HPDE6-E6E7 (cell line): ENCODE measurements around the gene SLC43A1.
A peak's percentile ranks its signal among the peaks of the same experiment; 100 is the strongest.
"Not testable (repeated sequence)": the region's sequence is repeated elsewhere in the genome, so short reads cannot be mapped to it uniquely, and the experiment has no call there.

Experiments
- DNase-seq: peaks from one replicate; pipeline ENCODE4 v3.0.0; 2011; ENCODE audit warnings: missing footprints; ENCODE audit errors: extremely low spot score

The SLC43A1 gene

DNA sequence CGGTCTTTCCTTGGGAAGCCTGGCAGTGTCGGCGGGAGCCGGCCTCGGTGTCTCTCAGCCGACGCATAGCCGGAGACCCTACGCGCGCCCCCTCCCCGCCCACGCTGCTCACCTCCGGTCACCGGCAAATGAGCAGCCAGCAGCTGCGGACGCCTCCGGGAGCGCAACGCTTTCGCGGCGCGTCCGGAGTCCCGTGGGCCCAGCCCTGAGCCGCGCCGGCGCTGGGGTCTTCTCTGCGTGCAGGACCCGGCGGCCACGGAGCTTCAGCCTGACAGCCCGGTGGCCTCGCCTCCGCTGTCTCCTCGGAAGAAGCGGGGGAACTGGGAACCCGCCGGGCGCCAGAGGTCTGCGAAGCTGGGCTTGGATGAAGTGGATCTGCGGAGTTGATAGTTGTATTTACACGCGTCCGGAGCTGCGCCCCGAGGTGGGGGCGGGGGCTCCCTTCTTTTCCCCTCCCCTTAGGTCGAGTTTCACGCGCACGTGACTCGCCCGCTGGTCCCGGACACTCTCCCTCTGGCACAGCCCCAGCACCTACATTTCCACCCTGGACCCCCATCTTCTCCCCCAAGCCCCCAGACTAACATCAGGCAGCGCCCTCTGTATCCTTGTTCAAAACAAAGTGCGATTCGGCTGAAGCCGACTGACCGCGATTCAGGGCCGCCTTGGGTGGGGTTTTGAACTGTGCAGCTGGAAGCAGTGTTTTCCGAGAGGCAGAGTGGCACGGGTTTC lies at the start of gene SLC43A1:
Gene SLC43A1, minus strand, starts transcription at position 371 of the 729 bp plus-strand sequence. CDS start 1,591 bp downstream, outside the sequence.
- DNase-seq, result no peak

DNA sequence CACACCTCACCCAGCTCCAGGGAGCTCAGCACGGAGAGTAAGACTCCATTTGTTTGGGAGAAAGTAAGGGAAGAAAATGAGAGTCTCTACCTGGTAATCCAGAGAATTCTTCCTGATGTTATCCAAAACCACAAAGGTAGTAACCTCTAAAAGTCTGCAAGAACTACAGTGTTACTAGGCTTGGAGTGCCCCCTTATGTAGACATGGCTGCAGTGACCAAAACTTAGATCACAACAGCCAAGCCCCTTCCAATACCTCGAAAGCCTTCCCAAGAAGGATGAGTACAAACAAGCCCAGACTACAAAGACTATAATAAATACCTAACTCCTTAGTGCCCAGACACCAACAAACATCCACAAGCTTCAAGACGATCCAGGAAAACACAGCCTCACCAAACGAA lies 47.1 kb upstream of the SLC43A1 start:
- no peak for DNase-seq

DNA sequence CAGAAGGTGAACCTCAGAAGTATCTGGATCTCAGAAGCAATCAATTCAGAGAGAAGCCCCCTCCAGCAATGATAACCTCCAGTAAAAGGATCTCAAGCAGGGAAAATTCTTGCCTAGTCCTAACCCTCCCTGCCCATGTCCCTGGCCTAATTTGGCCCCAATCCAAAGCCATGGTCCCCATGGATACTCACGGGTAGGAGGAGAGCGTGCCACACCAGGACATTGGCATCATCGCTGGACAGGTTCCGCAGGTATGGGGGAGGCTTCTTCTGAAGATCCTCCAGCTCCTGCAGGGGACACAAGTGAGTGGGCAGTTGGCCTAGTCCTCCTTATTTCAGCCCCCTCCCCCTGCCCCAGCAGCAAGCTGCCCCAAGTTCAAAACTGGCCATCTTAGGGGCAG lies 44.6 kb upstream of the SLC43A1 start:
- no peak for DNase-seq

DNA sequence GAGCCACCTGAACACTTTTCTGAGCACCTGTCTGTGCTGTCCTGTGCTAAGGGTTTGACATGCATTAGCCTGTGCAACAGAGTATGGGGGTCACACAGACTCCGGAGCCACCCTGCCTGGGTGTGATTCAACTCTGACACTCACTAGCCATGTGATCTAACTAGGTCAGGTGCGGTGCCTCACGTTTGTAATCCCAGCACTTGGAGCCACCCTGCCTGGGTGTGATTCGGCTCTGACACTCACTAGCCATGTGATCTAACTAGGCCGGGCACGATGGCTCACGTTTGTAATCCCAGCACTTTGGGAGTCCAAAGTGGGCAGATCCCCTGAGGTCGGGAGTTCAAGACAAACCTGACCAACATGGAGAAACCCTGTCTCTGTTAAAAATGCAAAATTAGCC lies 40.5 kb upstream of the SLC43A1 start:
- DNase-seq, result no peak

DNA sequence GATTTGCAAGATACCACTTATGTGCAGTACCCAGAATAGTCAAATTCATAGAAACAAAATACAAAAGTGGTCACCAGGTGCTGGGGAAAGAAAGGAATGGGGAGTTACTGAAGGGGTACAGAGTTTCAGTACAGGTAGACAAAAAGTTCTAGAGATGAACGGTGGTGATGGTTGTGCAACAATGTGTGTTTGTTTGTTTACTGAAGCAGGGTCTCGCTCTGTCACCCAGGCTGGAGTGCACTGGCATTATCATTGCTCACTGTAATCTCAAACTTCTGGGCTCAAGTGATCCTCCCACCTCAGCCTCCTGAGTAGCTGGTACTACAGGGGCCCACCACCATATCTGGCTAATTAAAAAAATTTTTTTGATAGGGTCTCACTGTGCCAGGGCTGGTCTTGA lies 39.9 kb upstream of the SLC43A1 start:
- DNase-seq, result no peak

DNA sequence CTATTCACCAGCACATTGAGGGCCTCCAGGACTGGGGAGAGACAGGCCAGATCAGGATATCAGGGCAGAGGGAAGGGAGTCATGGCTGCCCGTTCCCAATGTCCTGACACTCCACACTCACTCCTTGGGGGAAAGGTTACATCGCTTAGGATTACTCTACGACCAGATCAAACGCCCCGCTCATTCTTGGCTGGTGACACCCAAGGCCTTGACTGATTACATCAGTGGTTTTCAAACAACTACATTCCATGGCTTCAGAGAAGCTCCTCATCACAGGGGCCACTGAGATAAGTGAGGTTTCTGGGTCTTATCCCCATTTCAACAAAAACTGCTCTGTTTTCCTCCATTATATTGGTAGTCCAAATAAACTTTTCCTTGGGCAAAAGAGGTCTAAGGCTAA lies 37.0 kb upstream of the SLC43A1 start:
- DNase-seq, result no peak

DNA sequence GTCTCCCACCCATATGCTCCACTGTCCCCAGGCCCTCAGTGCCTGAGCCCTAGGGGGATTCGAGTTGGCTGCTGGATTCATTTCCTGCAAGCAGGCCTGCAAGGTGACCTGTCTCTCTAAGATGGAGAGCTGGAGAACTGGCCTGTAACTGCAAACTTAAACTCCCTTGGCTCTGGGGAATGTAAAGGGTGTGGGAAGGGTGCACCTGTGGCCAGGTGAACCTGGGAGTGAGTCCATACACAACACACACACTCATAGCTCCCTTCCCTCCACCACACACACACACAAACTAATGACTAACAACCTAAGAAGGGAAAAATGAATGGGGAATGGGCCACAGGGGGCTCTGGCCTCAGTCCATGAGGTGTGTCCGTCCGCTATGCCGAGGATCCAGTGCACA lies 36.4 kb upstream of the SLC43A1 start:
- DNase-seq, result no peak

DNA sequence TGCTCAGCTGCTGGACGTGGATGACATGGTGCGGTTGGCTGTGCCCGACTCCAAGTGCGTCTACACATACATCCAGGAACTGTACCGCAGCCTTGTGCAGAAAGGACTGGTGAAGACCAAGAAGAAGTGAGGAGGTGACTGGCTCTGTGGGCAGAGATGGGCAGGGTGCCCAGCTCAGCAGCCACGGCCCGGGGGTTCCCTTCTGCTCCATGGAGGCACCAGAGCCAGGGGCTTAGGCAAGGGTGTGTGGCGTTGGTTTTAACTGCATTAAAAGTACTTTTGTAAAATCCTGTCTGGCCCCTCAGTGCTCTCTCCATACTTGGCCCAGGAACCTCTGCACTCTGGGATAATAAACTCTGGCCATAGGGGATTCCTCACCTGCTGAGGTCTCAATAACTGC lies 34.5 kb upstream of the SLC43A1 start:
- no peak for DNase-seq

DNA sequence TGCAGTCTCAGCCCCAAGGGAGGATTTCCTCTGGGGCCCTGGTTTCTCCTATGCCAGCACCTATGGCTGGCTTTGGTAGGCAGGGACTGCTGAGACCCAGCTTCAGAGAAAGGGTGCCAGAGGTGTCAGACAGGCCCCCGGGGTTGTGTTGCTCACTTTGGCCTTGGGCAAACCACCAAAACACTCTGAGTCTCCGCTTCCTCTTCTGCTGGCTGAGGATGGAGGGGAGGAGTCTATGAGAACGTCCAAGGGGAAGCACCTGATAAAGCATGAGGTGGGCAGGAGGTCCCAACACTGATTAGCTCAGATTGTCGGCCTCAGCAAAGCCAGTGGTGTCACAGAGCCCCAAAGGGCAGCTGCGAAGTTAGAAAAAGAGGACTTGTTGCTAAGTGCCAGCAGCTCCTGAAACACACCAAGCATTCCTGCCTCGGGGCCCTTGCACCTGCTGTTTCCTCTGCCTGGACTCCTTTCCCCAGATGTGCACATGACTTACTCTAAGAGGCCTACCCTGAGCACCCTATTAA lies 32.4 kb upstream of the SLC43A1 start:
- DNase-seq, result no peak

DNA sequence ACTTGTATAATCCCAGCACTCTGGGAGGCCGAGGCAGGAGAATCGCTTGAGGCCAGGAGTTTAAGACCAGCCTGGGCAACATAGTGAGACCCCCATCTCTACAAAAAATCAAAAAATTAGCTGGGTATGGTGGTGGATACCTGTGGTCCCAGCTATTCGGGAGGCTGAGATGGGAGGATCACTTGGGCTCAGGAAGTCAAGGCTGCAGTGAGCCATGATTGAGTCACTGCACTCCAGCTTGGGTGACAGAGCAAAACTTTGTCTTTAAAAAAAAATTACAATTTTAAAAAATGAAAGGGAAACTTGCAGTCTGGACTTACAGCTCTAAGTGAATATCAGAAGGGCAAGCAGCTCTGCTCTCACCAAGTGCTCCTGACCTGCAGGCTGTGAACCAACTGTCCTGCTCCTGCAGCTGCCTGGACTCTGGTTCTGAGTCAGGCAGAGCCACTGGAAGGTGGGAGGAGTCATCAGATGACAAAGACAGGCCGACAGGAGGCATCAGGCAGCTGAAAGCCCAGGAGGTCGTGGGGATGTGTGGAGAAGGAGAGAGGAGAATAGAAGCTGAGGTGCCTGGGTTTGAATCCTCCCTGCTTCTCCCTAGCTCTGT lies 31.5 kb upstream of the SLC43A1 start:
- DNase-seq, result peak; percentile 53

DNA sequence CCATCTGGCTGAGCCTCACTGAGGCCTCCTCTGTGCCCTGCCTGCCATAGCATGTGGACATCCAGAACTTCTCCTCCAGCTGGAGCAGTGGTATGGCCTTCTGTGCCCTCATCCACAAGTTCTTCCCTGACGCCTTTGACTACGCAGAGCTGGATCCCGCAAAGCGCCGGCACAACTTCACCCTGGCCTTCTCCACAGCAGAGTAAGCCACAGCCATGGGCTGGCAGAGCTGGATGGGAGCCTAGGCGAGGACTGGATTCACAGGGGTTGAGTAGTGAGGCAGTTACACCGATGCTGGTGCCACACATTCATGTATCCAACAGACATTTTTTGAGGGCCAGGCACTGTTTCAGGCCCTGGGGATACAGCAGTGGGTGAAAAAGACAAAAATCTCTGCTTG lies 30.9 kb upstream of the SLC43A1 start:
- no peak for DNase-seq

DNA sequence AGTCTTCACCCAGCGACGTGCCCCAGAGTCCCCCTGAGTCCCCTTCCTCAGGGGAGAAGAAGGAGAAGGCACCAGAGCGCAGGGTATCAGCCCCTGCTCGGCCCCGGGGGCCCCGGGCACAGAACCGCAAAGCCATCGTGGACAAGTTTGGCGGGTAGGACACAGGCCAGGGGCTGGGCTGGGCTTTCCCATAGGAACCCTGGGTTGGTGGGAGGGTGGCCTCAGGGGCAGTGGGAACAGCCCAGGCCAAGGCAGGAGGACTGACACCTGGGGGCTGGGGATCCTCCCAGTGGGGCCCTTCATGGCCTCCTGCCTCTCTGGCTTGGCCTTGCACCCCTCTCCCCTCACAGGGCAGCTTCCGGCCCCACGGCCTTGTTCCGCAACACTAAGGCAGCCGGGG lies 30.4 kb upstream of the SLC43A1 start:
- no peak for DNase-seq

DNA sequence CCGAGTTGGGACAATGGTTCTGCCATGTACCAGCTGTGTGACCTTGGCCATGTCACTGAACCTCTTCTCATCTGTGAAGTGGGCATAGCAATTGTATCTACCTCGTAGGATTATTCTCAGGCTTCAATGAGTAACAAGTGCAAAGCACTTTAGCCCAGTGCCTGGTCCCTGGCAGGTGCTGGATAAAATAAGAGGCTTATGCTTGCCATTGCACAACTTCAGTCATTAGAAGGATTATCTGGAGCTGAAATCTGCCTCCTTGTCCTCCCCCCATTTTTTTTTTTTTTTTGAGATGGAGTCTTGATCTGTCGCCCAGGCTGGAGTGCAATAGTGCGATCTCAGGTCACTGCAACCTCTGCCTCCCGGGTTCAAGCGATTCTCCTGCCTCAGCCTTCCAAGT lies 29.1 kb upstream of the SLC43A1 start:
- DNase-seq, result no peak

DNA sequence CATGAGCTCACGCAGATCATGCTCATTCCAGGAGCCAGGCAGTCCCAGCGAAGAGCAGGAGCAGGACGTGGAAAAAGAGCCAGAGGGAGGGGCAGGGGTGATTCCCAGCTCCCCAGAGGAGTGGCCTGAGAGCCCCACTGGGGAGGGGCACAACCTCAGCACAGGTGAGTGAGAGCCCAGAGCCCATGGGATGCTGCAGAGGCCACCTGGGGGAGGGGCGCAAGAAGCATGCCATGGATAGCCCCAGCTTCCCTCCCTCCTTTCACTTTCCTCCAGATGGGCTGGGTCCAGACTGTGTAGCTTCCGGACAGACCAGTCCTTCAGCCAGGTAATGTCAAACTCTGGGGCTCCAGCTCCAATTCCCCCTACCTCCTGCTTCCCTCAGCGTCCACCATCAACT lies 28.1 kb upstream of the SLC43A1 start:
- DNase-seq, result no peak

DNA sequence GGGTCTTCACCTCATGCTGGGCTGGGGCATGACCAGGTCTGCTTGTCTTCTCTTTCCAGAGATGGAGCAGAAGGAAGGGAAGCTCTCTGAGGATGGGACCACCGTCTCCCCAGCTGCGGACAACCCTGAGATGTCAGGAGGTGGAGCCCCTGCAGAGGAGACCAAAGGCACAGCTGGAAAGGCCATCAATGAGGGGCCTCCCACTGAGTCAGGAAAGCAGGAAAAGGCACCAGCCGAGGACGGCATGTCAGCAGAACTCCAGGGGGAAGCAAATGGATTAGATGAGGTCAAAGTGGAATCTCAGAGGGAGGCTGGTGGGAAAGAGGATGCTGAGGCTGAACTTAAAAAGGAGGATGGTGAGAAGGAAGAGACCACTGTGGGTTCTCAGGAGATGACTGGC lies 27.1 kb upstream of the SLC43A1 start:
- no peak for DNase-seq

DNA sequence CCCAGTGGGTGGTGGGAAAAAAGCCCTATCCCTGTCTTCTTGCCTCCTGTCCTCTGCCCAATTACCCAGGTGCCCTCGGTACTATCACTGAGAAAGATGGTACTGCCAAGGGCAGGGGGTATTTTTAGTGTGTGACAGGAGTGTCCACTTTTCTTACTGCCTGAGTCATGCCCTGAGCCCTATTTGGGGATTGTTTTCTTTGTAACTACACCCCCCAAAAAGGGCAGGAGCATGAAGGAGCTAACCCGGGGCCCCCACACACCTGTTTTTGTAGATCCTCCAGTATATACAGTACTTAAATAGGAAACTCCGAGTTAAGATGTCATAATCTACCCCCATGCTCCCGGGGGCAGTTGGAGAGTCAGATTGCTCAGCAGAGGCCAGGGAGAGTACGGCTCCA lies 25.7 kb upstream of the SLC43A1 start:
- no peak for DNase-seq

DNA sequence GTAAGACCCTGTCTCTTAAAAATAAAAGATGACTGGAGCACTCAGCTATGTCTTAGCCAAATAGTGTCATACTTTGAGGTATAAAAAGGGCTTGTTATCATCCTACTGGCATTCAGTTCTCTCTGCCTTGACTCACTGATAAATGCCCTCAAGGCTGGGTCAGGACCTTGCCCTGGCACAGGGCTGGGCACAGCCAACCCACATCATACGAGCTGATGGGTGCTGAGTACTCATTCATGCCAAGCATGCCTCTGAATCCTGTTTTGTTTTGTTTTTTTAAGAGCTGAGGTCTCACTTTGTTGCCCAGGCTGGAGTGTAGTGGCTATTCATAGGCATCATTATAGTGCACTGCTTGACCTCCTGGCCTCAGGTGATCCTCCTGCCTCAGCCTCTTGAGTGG lies 23.8 kb upstream of the SLC43A1 start:
- no peak for DNase-seq

DNA sequence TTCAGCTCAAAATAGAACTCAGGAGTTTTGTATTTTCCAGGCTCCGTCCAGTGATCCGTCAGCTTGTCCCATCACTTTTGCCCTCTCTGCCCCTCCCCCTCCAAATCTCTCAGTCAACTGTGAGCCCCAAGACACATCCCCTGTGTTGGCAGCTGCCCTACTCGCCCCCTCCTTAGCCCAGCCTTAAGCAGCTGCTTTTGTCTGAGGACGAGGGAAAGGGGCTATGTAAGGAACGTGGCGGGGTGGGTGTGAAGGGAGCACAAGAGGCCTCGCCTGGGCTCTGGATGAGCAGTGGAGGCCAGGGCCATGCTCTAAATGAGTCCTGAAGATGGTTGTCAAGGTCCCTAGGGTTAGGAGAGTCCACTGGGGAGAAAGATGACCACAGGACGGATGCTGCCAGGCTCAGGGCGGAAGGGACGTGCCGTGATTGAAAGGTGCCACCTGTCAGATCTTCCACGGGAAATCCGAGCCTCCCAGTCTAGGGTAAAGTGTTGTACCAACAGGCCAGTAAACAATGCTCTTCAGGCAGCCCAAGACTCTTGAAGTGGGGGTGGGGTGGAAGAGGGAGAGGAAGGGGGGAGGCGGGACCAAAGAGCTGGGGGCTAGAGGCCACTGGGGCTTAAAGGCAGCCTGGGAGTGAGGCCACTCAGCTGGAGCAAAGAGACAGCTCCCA lies 21.6 kb upstream of the SLC43A1 start, which contains the start of gene SMTNL1:
Gene SMTNL1, plus strand, starts transcription at position 649 of the 673 bp plus-strand sequence. CDS start 5,048 bp downstream, outside the sequence.
- no peak for DNase-seq

DNA sequence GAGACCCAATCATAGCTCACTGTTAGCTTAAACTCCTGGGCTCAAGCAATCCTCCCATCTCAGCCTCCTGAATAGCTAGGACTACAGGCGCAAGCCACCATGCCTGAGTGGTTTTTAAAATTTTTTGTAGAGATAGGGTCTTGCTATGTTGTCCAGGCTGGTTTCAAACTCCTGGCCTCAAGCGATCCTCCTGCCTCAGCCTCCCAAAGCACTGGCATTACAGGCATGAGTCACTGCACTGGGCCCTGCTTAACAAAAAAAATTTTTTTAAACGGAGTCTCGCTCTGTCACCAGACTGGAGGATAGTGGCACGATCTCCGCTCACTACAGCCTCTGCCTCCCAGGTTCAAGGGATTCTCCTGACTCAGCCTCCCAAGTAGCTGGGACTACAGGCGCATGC lies 18.9 kb upstream of the SLC43A1 start:
- not testable (repeated sequence) for DNase-seq

DNA sequence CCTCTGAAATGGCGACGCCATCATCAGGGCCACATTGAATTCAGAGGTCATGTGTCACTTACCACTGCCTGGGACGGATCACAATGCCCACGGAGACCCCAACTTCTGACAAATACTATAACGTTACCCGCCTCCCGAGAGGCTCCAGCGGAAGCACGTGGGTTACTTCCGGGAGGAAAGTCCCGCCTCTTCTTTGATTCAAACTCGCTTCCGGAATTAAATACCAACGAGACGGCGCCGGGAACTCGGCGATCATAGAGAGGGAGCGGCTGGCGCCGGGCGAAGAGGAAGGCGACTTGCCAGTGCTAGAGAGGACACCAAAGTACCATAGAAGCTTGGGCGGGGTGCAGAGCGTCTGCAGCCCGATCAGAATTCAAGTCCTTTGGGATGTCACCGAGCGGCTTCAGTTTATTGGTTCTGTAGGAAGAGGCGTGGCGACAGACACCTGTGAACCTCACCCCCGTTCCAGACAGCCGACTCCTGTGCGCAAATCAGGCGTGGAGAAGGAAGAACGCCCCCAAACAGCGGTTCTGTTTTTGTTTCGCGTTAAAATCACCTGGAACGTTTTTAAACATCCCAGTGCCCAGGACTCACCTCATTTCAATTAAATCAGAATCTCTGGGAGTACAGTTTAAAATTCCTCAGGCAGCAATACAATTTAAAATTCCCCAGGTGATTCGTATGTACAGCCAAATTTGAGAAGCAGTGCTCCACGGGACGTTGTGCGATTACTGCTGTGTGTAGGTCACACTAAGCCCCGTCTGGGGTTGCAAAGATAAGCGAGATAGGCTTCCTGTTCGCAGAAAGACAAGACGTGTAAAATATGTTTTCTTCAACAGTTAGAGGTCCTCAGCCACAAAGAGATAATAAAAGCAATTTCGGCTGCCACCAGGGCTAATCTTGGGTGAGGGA lies 15.3 kb upstream of the SLC43A1 start, which contains the start of gene TIMM10:
Gene TIMM10, minus strand, starts transcription at position 159 of the 912 bp plus-strand sequence. CDS start 565 bp downstream, outside the sequence.
- DNase-seq, result peak; percentile 98

DNA sequence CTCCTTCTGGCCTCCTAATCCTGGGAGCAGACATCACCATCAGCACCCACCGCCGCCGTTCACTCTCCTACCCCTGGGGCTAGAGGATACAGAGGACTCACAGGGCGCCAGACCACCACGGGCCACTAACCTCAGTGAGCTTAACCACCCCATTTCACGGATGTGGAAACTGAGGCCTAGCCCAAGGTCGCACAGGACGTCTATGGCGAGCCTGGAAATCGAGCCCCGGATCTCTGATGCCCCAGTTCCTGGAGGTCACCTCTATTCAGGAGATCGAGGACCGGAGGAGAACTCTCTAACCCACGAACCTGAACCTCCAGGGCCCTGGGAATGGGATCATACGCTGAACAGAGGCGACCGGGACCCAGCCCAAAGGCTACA lies 14.7 kb upstream of the SLC43A1 start:
- no peak for DNase-seq

DNA sequence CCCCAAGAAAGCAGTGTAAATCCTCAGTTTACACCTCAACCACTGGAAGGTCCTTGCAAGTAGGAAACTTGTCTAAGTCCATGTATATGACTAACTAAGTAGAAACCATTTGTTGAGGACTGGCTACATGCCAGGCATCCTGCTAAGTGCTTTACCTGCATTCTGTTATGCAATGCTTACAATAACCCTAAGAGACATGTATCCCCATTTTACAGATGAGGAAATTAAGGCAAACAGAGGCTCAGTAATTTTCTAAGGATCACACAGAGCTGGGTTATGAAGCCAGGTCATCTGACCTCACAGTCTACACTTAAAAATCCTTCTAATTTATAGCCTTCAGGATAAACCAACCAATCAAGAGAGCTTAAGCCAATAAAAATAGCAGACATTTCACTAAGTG lies 13.5 kb upstream of the SLC43A1 start:
- no peak for DNase-seq
